Caco-2 (cell line): ENCODE results near the gene MAP7D3. TPM values are rescaled to one million over a fixed set of nuclear protein-coding genes. Genes with fewer than 3 reads are reported as not detected.

Experiments used
- BruUV-seq: library from RNA; stranded (reverse); fragments of 400-500 nt; replicated peaks from 2 replicates; lab custom pipeline; 2021; lab: Mats Ljungman, UMichigan
- CTCF ChIA-PET: fragments of 300-600 bp; sonication (Branson Sonifier 250); formaldehyde crosslinking; loops from one replicate; lab custom pipeline; 2022; ENCODE audit warnings: antibody characterized with exemption; lab: Charles Lee
- POLR2A ChIA-PET: fragments of 300-600 bp; sonication (Branson Sonifier 250); formaldehyde crosslinking; loops from one replicate; lab custom pipeline; 2022; ENCODE audit warnings: antibody characterized with exemption; lab: Charles Lee
- DNase-seq, 2 experiments: peaks; one replicate each; pipeline versions ENCODE4 v3.0.0 to v3.0.0-alpha.2; 2020 to 2022
- H3K27me3 ChIP-seq: replicated peaks from 2 replicates; pipeline ENCODE4 v1.6.0; 2011; ENCODE audit warnings: low read length; ENCODE audit not compliant: control insufficient read depth, insufficient read depth
- H3K36me3 ChIP-seq: 2 replicates; pipeline ENCODE4 v1.5.1; 2011; ENCODE audit warnings: low read length; ENCODE audit not compliant: control insufficient read depth, insufficient read depth
- H3K4me1 ChIP-seq: fragments of 250-450 bp; sonication (Bioruptor Pico); 2 replicates; pipeline ENCODE4 v1.5.1; 2020; ENCODE audit warnings: mild to moderate bottlenecking
- H3K4me3 ChIP-seq: 2 replicates; pipeline ENCODE4 v1.5.1; 2011; ENCODE audit warnings: low read depth, mild to moderate bottlenecking, control low read depth, low read length
- H3K9me3 ChIP-seq: fragments of 250-450 bp; sonication (Bioruptor Pico); 2 replicates; pipeline ENCODE4 v1.5.1; 2020; ENCODE audit warnings: mild to moderate bottlenecking, moderate library complexity
- H3K27ac Mint-ChIP-seq: one replicate; pipeline ENCODE4 v1.8.0; 2022; ENCODE audit warnings: mixed read lengths; ENCODE audit not compliant: unreplicated experiment
- H3K27me3 Mint-ChIP-seq: one replicate; pipeline ENCODE4 v1.8.0; 2022; ENCODE audit warnings: mixed read lengths; ENCODE audit not compliant: insufficient read depth, unreplicated experiment
- H3K36me3 Mint-ChIP-seq: one replicate; pipeline ENCODE4 v1.8.0; 2022; ENCODE audit warnings: mild to moderate bottlenecking, mixed read lengths; ENCODE audit not compliant: insufficient read depth, unreplicated experiment
- H3K4me1 Mint-ChIP-seq: one replicate; pipeline ENCODE4 v1.8.0; 2022; ENCODE audit warnings: low read depth, mixed read lengths; ENCODE audit not compliant: unreplicated experiment
- H3K4me3 Mint-ChIP-seq: one replicate; pipeline ENCODE4 v1.8.0; 2022; ENCODE audit warnings: mild to moderate bottlenecking, moderate library complexity, mixed read lengths; ENCODE audit not compliant: unreplicated experiment
- H3K9me3 Mint-ChIP-seq: one replicate; pipeline ENCODE4 v1.8.0; 2022; ENCODE audit warnings: mixed read lengths; ENCODE audit not compliant: unreplicated experiment
- CTCF ChIP-seq, 2 experiments: fragments of 200-600 bp in 1 of 2; IDR thresholded peaks; 1 replicate in 1 of 2; 2 replicates in 1 of 2; pipeline versions ENCODE4 v1.5.1 to v1.8.0; 2011 to 2022; ENCODE audit warnings: antibody characterized with exemption in 1 of 2, control low read depth in 1 of 2, inconsistent platforms in 1 of 2, low read depth in 1 of 2, low read length in 1 of 2, mild to moderate bottlenecking in 1 of 2, moderate library complexity in 1 of 2; ENCODE audit not compliant: insufficient read depth in 1 of 2, severe bottlenecking in 1 of 2, unreplicated experiment in 1 of 2
- intact Hi-C: fragments of 100-400 bp; cut with micrococcal nuclease; formaldehyde crosslinking; loops from one replicate; pipeline ENCODE4 v1.10.0; 2022; ENCODE audit not compliant: unreplicated experiment
- total RNA-seq: library from RNA; stranded (reverse); gene quantifications from 2 replicates; pipeline ENCODE4 v1.2.3, GENCODE V29; 2022

MAP7D3 gene
- total RNA-seq, 1 experiment from 2014 or later = 6.0 TPM

GRCh38 chrX:136220951-136221350 is 30.2 kb downstream of the MAP7D3 start:
- Mint-ChIP-seq H3K4me3 (no peak overlapping the region), H3K27me3 (no peaks in the 10 kb centered on the region), H3K27ac (no peak overlapping the region), H3K9me3 (no peaks in the 10 kb centered on the region), H3K36me3 (peaks cover 6% of the 10 kb centered on the region), H3K4me1 (no peaks in the 10 kb centered on the region)
- no peaks in the 10 kb centered on the region for H3K36me3 ChIP-seq
- POLR2A ChIA-PET = no interaction called here
- CTCF ChIA-PET = no interaction called here
- H3K27me3 ChIP-seq = no peaks in the 10 kb centered on the region
- H3K4me3 ChIP-seq = no peak overlapping the region
- intact Hi-C loops = no loop called here
- peaks cover 7% of the 10 kb centered on the region for H3K4me1 ChIP-seq
- no TSS peak for BruUV-seq
- DNase-seq = no peak
- TF ChIP-seq CTCF (IDR thresholded peaks at IDR 0.05; ENCODE audit: insufficient read depth in 1 of 2, low read depth in 1 of 2, low read length in 1 of 2, severe bottlenecking in 1 of 2, unreplicated experiment in 1 of 2) = no peak
- H3K9me3 ChIP-seq = no peaks in the 10 kb centered on the region

GRCh38 chrX:136220540-136220939 is 30.7 kb downstream of the MAP7D3 start:
- Mint-ChIP-seq H3K9me3 (no peaks in the 10 kb centered on the region), H3K27ac (no peak overlapping the region), H3K36me3 (peaks cover 6% of the 10 kb centered on the region), H3K27me3 (no peaks in the 10 kb centered on the region), H3K4me3 (no peak overlapping the region), H3K4me1 (no peaks in the 10 kb centered on the region)
- H3K36me3 ChIP-seq = no peaks in the 10 kb centered on the region
- CTCF ChIA-PET = no interaction called here
- no peak for TF ChIP-seq CTCF (IDR thresholded peaks at IDR 0.05; ENCODE audit: insufficient read depth in 1 of 2, low read depth in 1 of 2, low read length in 1 of 2, severe bottlenecking in 1 of 2, unreplicated experiment in 1 of 2)
- no peaks in the 10 kb centered on the region for H3K27me3 ChIP-seq
- H3K4me3 ChIP-seq = no peak overlapping the region
- BruUV-seq = no TSS peak
- intact Hi-C loops = no loop called here
- POLR2A ChIA-PET = no interaction called here
- peaks cover 7% of the 10 kb centered on the region for H3K4me1 ChIP-seq
- H3K9me3 ChIP-seq = no peaks in the 10 kb centered on the region
- DNase-seq = no peak

- intact Hi-C loops = no loop called here
- Histone ChIP-seq H3K36me3 (no peaks in the 10 kb centered on the region), H3K27me3 (no peaks in the 10 kb centered on the region), H3K4me1 (peaks cover 7% of the 10 kb centered on the region), H3K4me3 (no peak overlapping the region), H3K9me3 (no peaks in the 10 kb centered on the region)
- POLR2A ChIA-PET = no interaction called here
- no peak for TF ChIP-seq CTCF (IDR thresholded peaks at IDR 0.05; ENCODE audit: insufficient read depth in 1 of 2, low read depth in 1 of 2, low read length in 1 of 2, severe bottlenecking in 1 of 2, unreplicated experiment in 1 of 2)
- Mint-ChIP-seq H3K27ac (no peak overlapping the region), H3K4me1 (no peaks in the 10 kb centered on the region), H3K9me3 (no peaks in the 10 kb centered on the region), H3K36me3 (peaks cover 6% of the 10 kb centered on the region), H3K27me3 (no peaks in the 10 kb centered on the region), H3K4me3 (no peak overlapping the region)
- no TSS peak for BruUV-seq
- no peak for DNase-seq
- CTCF ChIA-PET = no interaction called here
Measured at GRCh38 chrX:136219893-136220292, 31.3 kb downstream of the MAP7D3 start.
